ENCODE measurements around the gene RGMA. TPM values are rescaled to one million over a fixed set of nuclear protein-coding genes. Genes with fewer than 3 reads are reported as not detected.

The RGMA gene
- total and polyA plus RNA-seq, 12 donors, result 0.28 to 9.0 (median 3.3) TPM

DNA sequence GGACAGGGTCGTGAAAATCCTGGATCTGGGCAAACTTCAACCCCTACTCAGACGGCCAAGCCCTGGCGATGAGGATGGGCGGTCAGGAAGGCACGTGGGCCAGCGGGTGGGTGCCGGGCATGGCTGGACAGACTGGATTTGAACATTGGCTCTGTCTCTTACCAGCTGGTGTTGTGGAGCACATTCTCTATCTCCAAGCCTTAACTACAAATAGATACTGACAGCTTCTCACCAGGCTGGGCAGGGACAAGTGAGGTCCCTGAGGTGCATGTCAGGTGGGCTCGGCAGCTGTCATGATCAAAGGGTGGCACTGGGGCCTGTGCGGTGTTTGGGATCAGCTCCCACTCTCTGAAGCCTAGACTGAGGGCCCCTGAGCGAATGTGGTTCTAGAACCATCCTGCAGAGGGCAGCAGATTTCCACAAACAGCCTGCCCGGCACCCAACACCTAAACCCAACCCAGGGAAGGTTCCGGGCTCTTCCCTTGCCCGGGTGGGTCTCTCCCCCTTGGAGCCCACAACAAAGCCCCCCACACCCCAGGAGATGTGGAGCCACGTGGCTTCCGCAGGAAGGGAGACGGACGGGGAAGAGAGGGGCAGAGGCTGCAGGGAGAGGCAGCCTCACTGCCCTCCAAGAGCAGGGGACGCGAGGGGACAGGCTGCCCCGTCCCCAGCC is 58.4 kb downstream of the RGMA start:
- Histone ChIP-seq H3K9me3 (replicated peaks in 1 of 3) (no peaks in the 10 kb centered on the region), H3K4me1 (replicated peaks in 1 of 2) (peaks cover 24 to 40% of the 10 kb centered on the region in 2 donors), H3K27ac (peak overlapping the region in 3 of 5 donors; percentile 74 to 96 (median 85)), H3K36me3 (replicated peaks in 1 of 2) (peaks cover 0 to 20% of the 10 kb centered on the region in 2 donors), H3K27me3 (no peaks in the 10 kb centered on the region), H3K4me3 (no peak overlapping the region)
- 15 to 24% (median 19%) methylated on average over 10 to 20 of the region's 20 CpGs for whole genome bisulfite sequencing, 4 donors
- no peak for TF ChIP-seq POLR2A (IDR thresholded peaks at IDR 0.05)
- TF ChIP-seq, protein P1, sequence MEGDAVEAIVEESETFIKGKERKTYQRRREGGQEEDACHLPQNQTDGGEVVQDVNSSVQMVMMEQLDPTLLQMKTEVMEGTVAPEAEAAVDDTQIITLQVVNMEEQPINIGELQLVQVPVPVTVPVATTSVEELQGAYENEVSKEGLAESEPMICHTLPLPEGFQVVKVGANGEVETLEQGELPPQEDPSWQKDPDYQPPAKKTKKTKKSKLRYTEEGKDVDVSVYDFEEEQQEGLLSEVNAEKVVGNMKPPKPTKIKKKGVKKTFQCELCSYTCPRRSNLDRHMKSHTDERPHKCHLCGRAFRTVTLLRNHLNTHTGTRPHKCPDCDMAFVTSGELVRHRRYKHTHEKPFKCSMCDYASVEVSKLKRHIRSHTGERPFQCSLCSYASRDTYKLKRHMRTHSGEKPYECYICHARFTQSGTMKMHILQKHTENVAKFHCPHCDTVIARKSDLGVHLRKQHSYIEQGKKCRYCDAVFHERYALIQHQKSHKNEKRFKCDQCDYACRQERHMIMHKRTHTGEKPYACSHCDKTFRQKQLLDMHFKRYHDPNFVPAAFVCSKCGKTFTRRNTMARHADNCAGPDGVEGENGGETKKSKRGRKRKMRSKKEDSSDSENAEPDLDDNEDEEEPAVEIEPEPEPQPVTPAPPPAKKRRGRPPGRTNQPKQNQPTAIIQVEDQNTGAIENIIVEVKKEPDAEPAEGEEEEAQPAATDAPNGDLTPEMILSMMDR (IDR thresholded peaks at IDR 0.05), result peak; percentile 69 to 90 (median 83)
- intact Hi-C loops (cut with DNase I), result loop anchor here (5.0 to 10.0 kb wide), 3 partner anchors 964 to 1094 kb away; no protein-coding TSS in a partner anchor
- DNase-seq, result peak; percentile 68 to 90 (median 79)

GRCh38 chr15:93029836-93030429 is 59.1 kb downstream of the RGMA start:
- H3K4me1 ChIP-seq (replicated peaks in 1 of 2), result peaks cover 24 to 40% of the 10 kb centered on the region in 2 donors
- H3K36me3 ChIP-seq (replicated peaks in 1 of 2), result peaks cover 0 to 27% of the 10 kb centered on the region in 2 donors
- H3K27me3 ChIP-seq, result no peaks in the 10 kb centered on the region
- WGBS, 4 donors, result 51 to 58% (median 55%) methylated on average over 10 to 12 of the region's 12 CpGs
- H3K4me3 ChIP-seq, result no peak overlapping the region
- TF ChIP-seq, protein P1 (IDR thresholded peaks at IDR 0.05), result no peak
- TF ChIP-seq POLR2A (IDR thresholded peaks at IDR 0.05), result no peak
- peak overlapping the region; percentile 70 to 96 (median 74) for H3K27ac ChIP-seq
- peak; percentile 51 to 80 (median 69) for DNase-seq
- intact Hi-C loops (cut with DNase I), result loop anchor here (5.0 to 10.0 kb wide), 4 partner anchors 225 to 1095 kb away; no protein-coding TSS in a partner anchor
- no peaks in the 10 kb centered on the region for H3K9me3 ChIP-seq (replicated peaks in 1 of 3)

DNA sequence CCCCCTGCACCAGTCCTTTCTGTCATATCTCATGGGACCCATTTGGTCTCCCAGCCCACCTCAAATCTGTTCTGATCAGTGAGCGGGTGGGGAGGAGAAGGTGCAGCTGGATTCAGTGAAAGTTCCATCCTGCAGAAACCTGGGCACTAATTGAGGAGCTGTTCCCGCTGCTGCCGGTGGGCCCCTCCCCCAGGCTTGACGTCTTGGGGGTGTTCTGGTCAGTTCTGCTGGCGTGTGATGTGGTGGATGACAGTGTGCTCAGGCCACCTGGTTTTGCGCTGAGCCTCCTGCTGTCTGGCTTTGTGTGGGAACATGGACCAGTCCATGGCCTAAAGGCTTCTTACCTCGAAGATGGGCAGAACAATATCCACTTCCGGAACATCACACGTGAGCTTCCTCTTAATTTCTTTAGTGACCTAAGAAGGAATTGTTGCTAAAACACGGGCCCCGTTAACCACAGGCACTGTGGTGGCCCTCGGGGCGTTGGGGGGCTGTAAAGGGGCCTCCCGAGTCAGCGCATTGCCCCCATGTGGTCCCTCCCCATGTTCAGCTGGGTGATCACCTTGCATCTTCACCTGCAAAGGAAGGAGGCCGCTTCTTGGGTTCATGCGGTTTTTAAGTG is 59.7 kb downstream of the RGMA start:
- Histone ChIP-seq H3K4me3 (peak overlapping the region in 1 of 4 donors; percentile 10), H3K9me3 (replicated peaks in 1 of 3) (no peaks in the 10 kb centered on the region), H3K4me1 (replicated peaks in 1 of 2) (peaks cover 24 to 40% of the 10 kb centered on the region in 2 donors), H3K27me3 (no peaks in the 10 kb centered on the region), H3K27ac (peak overlapping the region; percentile 70 to 96 (median 85)), H3K36me3 (replicated peaks in 1 of 2) (peaks cover 0 to 33% of the 10 kb centered on the region in 2 donors)
- WGBS, 4 donors, result 41 to 59% (median 54%) methylated on average over 15 to 17 of the region's 17 CpGs
- intact Hi-C loops (cut with DNase I), result loop anchor here in 1 of 2 donors (10.0 kb wide), 1 partner anchor 225 kb away; no protein-coding TSS in a partner anchor
- TF ChIP-seq POLR2A (IDR thresholded peaks at IDR 0.05), result no peak
- TF ChIP-seq, protein P1 (IDR thresholded peaks at IDR 0.05), result no peak
- peak in 6 of 7 donors; percentile 25 to 84 (median 59) for DNase-seq

Data from adrenal gland (tissue), 12 donors.